ENCODE data around the gene EDA2R. TPM values are rescaled to one million over a fixed set of nuclear protein-coding genes. Genes with fewer than 3 reads are reported as not detected.

EDA2R gene, protein sequence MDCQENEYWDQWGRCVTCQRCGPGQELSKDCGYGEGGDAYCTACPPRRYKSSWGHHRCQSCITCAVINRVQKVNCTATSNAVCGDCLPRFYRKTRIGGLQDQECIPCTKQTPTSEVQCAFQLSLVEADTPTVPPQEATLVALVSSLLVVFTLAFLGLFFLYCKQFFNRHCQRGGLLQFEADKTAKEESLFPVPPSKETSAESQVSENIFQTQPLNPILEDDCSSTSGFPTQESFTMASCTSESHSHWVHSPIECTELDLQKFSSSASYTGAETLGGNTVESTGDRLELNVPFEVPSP
- total RNA-seq (2022; extraction: Qiagen RNA extraction; ENCODE audit: low read depth), result 10.5 to 14.2 TPM (median 13.2 TPM) in 5 replicates

DNA sequence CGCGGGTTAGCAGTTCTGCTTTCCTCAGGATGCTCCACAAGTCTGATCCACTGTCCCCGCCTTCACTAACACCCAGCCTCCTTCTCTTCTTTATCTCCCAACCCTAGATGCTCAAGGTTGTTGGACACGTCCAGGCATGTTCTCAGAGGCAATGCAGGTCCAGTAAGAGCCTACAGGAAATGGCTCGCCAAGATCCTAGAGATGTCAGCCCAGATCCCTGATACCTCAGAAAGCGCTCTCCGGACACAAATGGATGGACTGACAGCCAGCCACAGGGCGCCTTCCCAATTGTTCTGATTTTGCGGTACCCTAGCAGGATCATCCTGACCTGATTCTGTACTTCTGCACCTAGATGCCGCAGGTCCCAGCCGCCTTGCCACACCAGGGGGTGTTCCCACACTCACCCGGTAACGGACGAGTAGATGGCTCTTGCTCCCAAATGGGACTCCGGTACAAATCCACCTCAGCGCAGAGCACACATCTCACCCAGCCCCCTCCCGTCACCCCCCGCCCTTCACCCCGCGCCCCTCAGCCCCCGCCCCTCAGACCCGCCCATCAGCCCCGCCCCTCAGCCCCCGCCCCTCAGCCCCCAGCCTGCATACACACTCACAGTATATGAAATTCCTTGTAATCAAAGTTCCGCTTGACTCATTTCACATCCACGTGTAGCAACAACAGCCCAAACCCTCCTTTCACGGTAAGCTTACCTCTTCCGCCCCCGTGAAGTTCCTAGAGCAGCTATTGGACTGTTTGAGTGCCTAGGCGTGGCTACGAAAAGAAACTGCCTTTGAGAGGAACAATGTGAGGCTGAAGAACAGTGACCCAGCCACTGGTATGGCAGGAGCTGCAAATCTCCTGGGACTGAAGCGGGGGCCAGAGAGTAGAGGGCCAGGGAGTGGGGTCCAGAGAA is at the start of gene EDA2R:
Gene EDA2R, minus strand, starts transcription at position 488 of the 910 bp plus-strand sequence. CDS start 23,058 bp downstream, outside the sequence.

